AG04449 (cell line): ENCODE measurements around the gene CD300H.
"Not testable (repeated sequence)": the region's sequence is repeated elsewhere in the genome, so short reads cannot be mapped to it uniquely, and the experiment has no call there.

Experiments
- CTCF ChIA-PET: fragments of 350-600 bp; formaldehyde crosslinking; extraction: SDS; loops from one replicate; lab custom pipeline; 2021; ENCODE audit warnings: antibody characterized with exemption; lab: Yijun Ruan, JAX
- POLR2A ChIA-PET: fragments of 400-600, 350-600 bp; formaldehyde crosslinking; extraction: SDS; loops from one replicate; lab custom pipeline; 2020; ENCODE audit warnings: antibody characterized with exemption, inconsistent platforms; lab: Yijun Ruan, JAX
- DNase-seq: peaks from one replicate; pipeline ENCODE4 v3.0.0-alpha.2; 2010; ENCODE audit warnings: low read depth, low spot score
- H3K4me3 ChIP-seq: 2 replicates; pipeline ENCODE4 v1.5.1; 2011; ENCODE audit warnings: low read depth, mild to moderate bottlenecking, control low read depth, low read length
- CTCF ChIP-seq: IDR thresholded peaks from one replicate; pipeline ENCODE4 v1.5.1; 2011; ENCODE audit warnings: mild to moderate bottlenecking, moderate library complexity, low read length, control low read depth, inconsistent platforms; ENCODE audit not compliant: insufficient read depth; ENCODE audit errors: missing control alignments

The CD300H gene

GRCh38 chr17:74561586-74561985 is 5.7 kb downstream of the CD300H start:
- DNase-seq, result no peak
- no peak overlapping the region for H3K4me3 ChIP-seq
- TF ChIP-seq CTCF, result no peak
- ChIA-PET CTCF (no interaction called here), POLR2A (no interaction called here)

- CTCF ChIA-PET, result no interaction called here
- no peak for TF ChIP-seq CTCF
- POLR2A ChIA-PET, result no interaction called here
- H3K4me3 ChIP-seq, result no peak overlapping the region
- no peak for DNase-seq
These were observed 8.3 kb downstream of the CD300H start for GRCh38 chr17:74558882-74559519.

- POLR2A ChIA-PET, CTCF ChIA-PET, DNase-seq, H3K4me3 ChIP-seq: not testable (repeated sequence)
These were observed 8.9 kb downstream of the CD300H start for GRCh38 chr17:74558402-74558801.

- no peak for DNase-seq
- ChIA-PET POLR2A (no interaction called here), CTCF (no interaction called here)
- TF ChIP-seq CTCF, result no peak
- no peak overlapping the region for H3K4me3 ChIP-seq
These were observed 11.8 kb downstream of the CD300H start for GRCh38 chr17:74555427-74555940.

GRCh38 chr17:74554909-74555308 is 12.4 kb downstream of the CD300H start:
- TF ChIP-seq CTCF, result no peak
- ChIA-PET POLR2A (no interaction called here), CTCF (no interaction called here)
- no peak for DNase-seq
- no peak overlapping the region for H3K4me3 ChIP-seq

- no peak overlapping the region for H3K4me3 ChIP-seq
- no peak for DNase-seq
- TF ChIP-seq CTCF, result no peak
- POLR2A ChIA-PET, result no interaction called here
- CTCF ChIA-PET, result no interaction called here
These were observed 15.3 kb downstream of the CD300H start for GRCh38 chr17:74552037-74552436.

- no peak for DNase-seq
- CTCF ChIA-PET, result no interaction called here
- TF ChIP-seq CTCF, result no peak
- H3K4me3 ChIP-seq, result no peak overlapping the region
- POLR2A ChIA-PET, result no interaction called here
These were observed 16.7 kb downstream of the CD300H start for GRCh38 chr17:74550602-74551001.
